ENCODE data around the gene KCNA3. TPM values are rescaled to one million over a fixed set of nuclear protein-coding genes. Genes with fewer than 3 reads are reported as not detected.
"Not testable (repeated sequence)": the region's sequence is repeated elsewhere in the genome, so short reads cannot be mapped to it uniquely, and the experiment has no call there.

KCNA3 gene
- total RNA-seq, 2 donors from 2014 or later: 0.92 to 3.4 TPM

DNA sequence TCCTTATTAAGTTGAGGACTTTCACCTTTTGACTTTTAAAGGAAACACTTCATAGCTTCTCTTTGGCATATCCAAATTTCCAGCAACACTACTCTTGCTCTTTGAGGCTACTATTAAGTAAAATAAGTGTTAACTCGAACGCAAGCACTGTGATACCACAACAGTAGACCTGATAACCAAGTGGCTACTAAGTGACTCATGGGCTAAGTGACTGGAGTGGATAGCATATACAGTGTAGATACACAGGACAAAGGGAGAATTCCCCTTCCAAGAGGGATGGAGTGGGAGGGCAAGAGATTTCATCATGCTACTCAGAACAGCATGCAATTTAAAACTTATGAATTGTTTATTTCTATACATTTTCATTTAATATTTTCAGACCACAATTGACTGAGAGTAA lies 9.8 kb upstream of the KCNA3 start:
- DNase-seq (no peak), ATAC-seq (no peak)
- intact Hi-C loops (cut with DNase I, micrococcal nuclease): no loop called here

- no peak for DNase-seq
- intact Hi-C loops (cut with DNase I, micrococcal nuclease): no loop called here
- ATAC-seq: no peak
Measured at GRCh38 chr1:110682898-110683297, 8.2 kb upstream of the KCNA3 start.

DNA sequence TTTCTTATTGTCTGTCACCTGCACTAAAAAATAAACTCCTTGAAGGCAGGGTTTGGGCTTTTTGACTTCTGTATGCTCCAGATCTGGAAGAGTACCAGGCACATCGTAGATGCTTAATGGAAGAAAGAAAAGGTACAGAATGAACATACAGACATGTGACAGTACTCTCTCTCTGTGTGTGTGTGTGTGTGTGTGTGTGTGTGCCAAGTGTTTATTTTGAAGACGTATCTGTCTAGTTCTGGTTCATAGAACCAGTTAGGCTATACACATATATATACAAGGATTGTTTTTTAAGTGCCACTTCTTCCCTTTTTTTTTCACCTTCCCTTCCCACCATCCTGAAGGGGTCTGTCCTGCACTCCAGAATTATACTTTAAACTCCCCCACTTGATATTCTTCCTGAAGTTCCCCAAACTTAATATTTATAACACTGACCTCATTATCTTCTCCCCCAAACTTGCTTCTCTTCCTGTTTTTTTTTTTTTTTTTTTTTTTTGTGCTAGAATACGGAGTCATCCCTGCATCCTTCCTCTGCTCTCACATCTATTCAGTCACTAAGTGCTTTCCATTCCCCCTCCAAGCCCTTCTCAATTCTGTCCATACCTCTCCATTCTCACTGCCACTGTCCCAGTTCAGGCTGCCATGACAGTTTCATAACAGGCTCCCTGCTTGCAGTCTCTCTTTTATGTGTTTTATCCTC lies 5.4 kb upstream of the KCNA3 start:
- ATAC-seq: no peak
- DNase-seq: no peak
- intact Hi-C loops (cut with DNase I, micrococcal nuclease): no loop called here

DNA sequence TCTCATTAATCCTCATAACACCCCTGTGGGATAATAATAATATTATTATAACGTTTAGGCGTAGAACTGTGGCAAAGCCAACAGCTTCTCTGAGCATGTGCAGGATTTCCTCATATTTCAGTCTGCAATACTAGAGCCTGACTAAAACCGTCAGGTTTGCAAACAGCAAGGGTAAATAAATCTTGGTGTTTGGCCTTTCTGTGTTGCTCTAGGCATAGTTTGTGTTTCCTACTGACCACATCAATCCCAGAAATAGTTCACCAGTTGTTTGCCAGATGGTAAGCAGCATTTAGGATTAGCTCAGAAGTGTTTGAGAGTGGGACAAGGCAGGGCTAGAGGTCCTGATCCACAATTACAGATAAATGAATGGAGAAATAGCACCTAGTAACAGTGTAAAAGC lies 2.8 kb upstream of the KCNA3 start:
- intact Hi-C loops (cut with DNase I, micrococcal nuclease): no loop called here
- no peak for DNase-seq

DNA sequence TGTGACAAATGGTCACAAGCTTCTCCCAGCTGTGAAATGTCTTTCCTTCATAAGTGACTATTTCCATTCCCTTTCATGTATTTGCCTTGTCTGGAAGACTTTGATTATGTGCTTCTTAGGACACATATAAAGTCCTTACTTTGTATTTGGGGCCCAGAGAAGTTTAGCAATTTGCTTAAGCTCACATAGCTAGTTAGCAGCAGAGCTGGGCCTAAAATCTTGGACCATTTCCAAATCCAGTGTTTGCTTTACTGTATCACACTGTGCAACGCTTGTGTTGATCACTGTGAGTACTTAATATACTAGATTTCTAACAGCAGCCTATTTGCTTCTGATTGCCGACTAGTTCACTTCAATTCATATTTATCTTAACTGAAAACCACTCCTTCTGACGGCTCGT lies 2.2 kb upstream of the KCNA3 start:
- intact Hi-C loops (cut with DNase I, micrococcal nuclease): no loop called here
- DNase-seq (no peak), ATAC-seq (no peak)

More for the DNA sequence above, 2.8 kb upstream of the KCNA3 start:
- no peak for ATAC-seq

DNA sequence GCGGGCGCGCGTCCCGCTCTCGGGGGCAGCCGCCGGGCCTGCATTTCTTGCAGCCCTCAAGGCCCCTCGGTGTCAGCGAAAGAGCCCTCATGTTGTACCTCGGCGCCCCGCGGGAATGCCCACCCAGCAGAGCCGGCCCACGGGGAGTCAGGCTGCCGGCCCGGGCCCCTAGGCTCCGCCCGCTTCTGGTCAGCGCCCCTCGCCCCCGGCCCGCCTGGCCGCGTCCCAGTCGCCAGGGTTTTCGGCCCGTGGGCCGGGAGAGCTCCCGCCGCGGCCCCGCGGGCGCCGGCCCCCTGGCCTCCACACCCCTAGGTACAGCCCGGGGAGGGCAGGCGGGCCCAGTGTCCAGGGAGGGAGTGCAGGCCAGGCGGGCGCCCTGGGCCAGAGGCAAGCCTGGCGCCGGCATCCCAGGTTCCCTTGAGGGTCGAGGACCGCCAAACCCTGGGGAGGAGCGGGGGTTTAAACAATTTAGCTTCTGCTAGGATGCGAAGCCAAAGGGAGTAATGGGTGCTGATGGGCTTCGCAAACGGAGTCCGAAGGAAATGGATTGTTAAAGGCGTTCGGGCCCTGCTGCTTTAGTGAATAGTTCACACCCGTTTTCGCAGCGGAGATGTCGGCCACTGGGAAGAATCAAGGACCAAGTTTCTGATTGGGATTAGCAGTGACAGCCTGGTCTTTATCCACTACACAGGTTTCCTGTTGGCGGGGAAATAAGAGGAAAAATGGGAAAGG lies 486 bp upstream of the KCNA3 start:
- intact Hi-C loops (cut with DNase I, micrococcal nuclease): no loop called here
- no peak for ATAC-seq
- no peak for DNase-seq

- intact Hi-C loops (cut with DNase I, micrococcal nuclease): no loop called here
- peak in 1 of 2 donors; percentile 39 for DNase-seq
- ATAC-seq: no peak
Measured at GRCh38 chr1:110673805-110674336, 869 bp downstream of the KCNA3 start.

DNA sequence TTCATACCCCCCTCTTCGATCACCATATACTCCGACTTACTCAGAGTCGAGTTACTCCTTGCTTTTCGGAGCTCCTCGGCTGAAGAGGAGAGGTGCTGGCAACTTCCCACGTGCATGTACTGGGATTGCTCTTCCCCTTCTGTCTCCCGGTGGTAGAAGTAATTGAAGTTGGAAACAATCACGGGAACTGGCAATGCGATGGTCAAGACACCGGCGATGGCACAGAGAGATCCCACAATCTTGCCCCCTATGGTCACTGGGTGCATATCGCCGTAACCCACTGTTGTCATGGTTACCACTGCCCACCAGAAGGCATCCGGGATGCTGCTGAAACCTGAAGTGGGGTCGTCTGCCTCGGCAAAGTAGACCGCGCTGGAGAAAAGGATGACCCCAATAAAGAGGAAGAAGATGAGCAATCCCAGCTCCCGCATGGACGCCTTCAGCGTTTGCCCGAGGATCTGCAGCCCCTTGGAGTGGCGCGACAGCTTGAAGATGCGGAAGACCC lies 1.5 kb downstream of the KCNA3 start:
- DNase-seq: peak in 1 of 2 donors; percentile 13
- ATAC-seq: no peak
- intact Hi-C loops (cut with DNase I, micrococcal nuclease): no loop called here

DNA sequence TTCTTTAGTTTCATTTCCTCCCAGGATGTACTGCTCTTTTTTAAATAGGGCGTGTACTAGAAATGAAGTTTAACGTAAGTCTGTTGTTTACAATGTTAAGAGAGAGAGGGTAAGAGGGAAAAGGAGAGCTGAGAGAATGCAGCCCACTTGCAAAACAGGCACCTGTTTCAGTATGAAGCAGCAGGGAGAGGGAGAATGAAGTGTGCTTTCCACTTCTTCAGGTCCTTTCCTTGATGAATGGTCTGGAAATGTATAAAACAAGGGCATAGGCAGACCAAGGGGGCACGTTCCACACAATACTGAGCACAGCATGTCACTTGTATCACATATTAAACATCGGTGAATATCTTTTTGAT lies 2.0 kb downstream of the KCNA3 start:
- no peak for ATAC-seq
- DNase-seq: no peak
- intact Hi-C loops (cut with DNase I, micrococcal nuclease): no loop called here

DNA sequence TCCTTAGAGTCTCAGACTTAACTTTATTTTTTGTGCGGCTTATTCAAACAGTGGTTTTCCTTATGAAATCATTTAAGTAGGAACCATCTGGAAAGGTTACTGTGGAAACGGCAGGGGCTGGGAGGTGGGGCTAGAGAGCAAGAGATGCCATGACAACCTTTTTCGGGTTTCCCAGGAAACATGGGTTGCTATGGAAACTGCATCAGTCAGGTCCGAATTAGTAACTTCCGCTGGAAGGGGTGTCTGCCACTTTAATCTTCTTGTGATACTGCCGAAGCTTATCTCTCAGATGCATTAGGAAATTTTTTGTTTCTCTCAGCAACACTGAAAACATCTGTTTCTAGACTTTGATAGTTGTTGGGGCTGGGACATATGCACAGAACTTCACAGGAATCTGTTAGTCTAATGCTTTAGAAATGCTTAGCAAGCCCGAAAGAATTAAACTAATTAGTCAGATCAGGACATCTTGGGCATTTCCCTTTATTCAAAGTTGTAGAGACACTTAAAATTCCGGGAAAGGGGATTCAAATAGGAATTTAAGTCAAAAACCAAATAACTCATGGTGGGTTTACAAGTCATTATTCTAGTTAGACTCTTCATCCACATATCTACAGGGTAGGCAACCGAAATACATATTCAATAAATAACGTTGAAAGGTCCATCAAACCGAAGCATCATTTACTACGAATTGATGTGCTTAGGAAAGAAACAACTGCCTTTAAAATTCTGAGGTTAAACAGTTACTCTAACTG lies 2.6 kb downstream of the KCNA3 start:
- intact Hi-C loops (cut with DNase I, micrococcal nuclease): no loop called here
- DNase-seq (peak; percentile 19 to 26), ATAC-seq (no peak)

DNA sequence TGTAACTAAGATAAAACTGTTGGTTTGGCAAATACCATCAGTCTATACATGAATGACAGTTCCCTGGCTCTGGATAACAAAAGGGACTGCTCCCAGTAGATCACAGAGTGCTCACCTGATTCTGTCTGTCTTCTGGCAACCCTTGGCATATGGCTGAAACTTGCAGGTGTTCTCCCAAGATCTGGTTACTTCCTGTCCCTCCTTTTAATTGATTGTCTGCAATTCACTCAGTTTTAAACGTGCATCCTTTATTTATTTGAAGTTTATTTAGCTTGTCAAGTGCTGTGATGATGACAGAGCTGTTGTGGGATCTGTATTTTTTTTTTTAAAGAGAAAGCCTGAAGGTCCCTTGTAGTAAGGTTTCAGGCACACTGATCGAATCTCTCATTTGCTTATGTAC lies 3.4 kb downstream of the KCNA3 start:
- DNase-seq (no peak), ATAC-seq (no peak)
- intact Hi-C loops (cut with DNase I, micrococcal nuclease): no loop called here

GRCh38 chr1:110668549-110668948 lies 6.2 kb downstream of the KCNA3 start:
- intact Hi-C loops (cut with DNase I, micrococcal nuclease): no loop called here
- no peak for ATAC-seq
- DNase-seq: no peak

- intact Hi-C loops (cut with DNase I, micrococcal nuclease): no loop called here
- DNase-seq (no peak), ATAC-seq (no peak)
Measured at GRCh38 chr1:110667776-110668175, 7.0 kb downstream of the KCNA3 start.

DNA sequence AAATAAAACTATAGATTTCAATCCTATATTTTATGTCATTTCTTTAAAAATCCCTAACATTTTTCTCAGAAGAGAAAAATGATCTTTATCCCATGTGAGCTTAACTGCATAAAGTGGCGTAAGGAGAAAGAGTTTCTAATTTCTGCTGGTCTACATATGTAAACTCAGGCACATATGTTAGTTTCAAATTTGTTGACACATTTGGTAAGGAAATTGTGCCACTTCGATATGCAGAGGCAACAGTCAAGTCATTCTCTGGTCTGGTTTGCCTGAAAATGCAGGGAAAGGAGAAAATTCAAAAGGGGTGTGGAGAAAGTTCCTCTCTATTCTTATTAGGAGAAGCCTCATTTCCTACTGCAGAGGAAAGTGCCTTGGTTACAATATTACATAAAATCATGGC lies 11.5 kb downstream of the KCNA3 start:
- ATAC-seq: no peak
- no peak for DNase-seq
- intact Hi-C loops (cut with DNase I, micrococcal nuclease): no loop called here

DNA sequence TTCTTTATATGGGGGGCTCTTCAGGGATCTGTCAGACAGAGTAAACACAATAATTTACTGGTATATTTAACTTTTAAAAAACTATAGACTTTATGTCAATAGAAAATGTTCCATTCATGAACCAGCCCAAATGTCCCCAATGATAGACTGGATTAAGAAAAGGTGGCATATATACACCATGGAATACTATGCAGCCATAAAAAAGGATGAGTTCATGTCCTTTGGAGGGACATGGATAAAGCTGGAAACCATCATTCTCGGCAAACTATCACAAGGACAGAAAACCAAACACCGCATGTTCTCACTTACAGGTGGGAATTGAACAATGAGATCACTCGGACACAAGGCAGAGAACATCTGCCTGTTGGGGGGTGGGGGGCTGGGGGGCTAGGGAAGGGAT lies 15.2 kb downstream of the KCNA3 start:
- ATAC-seq; DNase-seq; intact Hi-C loops (cut with DNase I, micrococcal nuclease): not testable (repeated sequence)

DNA sequence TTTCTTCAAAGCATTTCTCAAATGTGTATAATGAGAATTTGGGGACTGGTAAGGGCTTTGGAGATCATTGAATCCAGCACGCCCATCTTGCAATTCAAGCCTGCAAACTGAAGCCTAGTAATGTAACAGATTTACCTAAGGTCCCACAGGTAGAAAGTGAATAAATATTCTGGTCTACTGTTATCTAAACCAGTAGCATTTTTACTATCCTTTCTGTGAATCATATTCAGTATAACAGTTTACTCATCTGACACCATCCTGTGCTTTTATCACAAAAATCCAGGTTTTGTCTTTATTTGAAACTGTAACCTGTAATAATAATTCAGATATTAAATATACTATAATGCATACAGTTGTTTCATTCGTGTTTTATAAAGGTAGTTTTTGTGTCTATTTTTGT lies 17.4 kb downstream of the KCNA3 start:
- no peak for DNase-seq
- ATAC-seq: no peak
- intact Hi-C loops (cut with DNase I, micrococcal nuclease): no loop called here

GRCh38 chr1:110650609-110651008 lies 24.1 kb downstream of the KCNA3 start:
- DNase-seq: no peak
- intact Hi-C loops (cut with DNase I, micrococcal nuclease): no loop called here
- no peak for ATAC-seq

DNA sequence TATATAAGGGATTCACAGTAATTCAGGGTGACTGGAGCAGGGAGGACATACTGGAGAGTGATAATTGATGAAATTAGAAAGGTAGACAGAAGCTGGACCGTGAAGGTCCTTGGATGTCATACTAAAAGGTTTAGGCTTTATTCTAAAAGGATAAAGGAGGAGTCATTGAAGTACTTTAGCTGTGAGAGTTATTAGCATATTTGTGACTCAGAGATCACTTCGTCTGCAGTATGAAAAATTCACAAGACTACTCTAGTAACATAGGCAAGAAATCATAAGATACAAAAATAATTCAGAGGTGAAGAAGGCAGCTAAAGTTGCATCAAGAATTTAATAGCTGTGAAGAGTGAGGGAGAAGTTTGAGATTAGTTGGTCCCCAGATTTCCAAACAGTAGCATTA lies 26.3 kb downstream of the KCNA3 start:
- ATAC-seq (no peak), DNase-seq (no peak)
- intact Hi-C loops (cut with DNase I, micrococcal nuclease): no loop called here

DNA sequence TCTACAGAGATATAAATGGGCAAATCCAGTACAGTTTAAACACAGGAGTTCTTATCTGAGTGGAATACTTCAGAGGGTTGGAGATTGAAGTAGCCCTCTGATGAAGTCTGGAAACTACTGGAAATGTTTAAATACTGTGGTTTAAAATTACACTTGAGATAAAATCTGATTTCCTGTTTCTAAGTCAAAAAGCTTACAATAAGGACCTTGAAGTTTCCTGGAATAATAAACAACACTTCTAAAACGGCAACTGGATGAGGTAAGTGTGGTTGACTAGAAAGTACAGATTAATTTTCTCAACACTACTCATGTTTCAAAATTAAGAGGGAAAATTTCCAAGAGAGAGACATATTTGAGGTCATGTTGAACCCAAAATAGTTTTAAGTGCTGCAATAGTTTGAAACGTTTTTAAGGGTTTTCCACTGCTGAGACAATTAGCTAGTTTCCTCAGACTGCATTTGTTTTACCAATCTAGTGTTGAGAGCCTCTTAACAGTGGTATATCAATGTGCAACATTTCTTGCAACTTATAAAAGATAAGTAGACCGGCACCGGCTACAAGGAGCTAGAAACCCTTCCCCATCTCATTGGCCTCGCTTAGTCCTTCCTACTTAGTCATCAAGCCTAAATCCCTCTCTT lies 27.4 kb downstream of the KCNA3 start:
- intact Hi-C loops (cut with DNase I, micrococcal nuclease): no loop called here
- DNase-seq: no peak
- no peak for ATAC-seq
